OCI-LY3 (cell line): ENCODE results near the gene ADGRV1.

ENCODE experiments used
- EZH2phosphoT487 ChIP-seq: fragments of 200-600 bp; shearing (Covaris generic); IDR thresholded peaks from 2 replicates; pipeline ENCODE4 v1.6.1; 2018; ENCODE audit warnings: antibody characterized with exemption, mixed run types, low read depth
- TF ChIP-seq, protein P1 (sequence below): fragments of 200-600, 300-600 bp; sonication (generic); IDR thresholded peaks from 2 replicates; pipeline ENCODE4 v1.5.1; 2014; ENCODE audit warnings: antibody characterized with exemption, low read length, low read depth

DNA sequence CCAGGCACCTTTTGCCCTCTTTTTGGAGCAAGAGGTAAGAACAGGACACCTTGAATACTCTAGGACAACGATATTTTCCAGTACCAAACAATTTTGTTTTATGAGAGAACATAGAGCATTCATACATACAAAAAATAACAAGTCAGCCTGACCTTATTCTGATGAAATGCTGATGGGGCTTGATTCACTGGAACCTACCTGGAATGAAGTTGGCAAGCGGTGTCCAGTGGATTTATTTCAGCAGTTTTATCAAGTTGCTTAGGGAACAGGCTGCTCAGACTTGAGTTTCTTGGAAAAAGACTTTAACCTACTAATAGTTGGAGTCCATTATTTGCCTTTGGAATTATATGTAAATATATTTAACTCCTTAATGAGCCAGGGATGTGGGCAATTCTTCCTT is 502.5 kb downstream of the ADGRV1 start:
- TF ChIP-seq, protein P1, sequence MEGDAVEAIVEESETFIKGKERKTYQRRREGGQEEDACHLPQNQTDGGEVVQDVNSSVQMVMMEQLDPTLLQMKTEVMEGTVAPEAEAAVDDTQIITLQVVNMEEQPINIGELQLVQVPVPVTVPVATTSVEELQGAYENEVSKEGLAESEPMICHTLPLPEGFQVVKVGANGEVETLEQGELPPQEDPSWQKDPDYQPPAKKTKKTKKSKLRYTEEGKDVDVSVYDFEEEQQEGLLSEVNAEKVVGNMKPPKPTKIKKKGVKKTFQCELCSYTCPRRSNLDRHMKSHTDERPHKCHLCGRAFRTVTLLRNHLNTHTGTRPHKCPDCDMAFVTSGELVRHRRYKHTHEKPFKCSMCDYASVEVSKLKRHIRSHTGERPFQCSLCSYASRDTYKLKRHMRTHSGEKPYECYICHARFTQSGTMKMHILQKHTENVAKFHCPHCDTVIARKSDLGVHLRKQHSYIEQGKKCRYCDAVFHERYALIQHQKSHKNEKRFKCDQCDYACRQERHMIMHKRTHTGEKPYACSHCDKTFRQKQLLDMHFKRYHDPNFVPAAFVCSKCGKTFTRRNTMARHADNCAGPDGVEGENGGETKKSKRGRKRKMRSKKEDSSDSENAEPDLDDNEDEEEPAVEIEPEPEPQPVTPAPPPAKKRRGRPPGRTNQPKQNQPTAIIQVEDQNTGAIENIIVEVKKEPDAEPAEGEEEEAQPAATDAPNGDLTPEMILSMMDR: no peak
- TF ChIP-seq EZH2phosphoT487: no peak
